HepG2 (cell line): ENCODE results near the gene FSCN2. TPM values are rescaled to one million over a fixed set of nuclear protein-coding genes. Genes with fewer than 3 reads are reported as not detected.

Experiments used
- ATAC-seq: fragments of 200-7000 bp; cut with Tn5 transposase; 3 replicates; pipeline ENCODE4 v1.9.1; 2020; ENCODE audit warnings: mild to moderate bottlenecking, moderate library complexity
- BruUV-seq: library from RNA; stranded (reverse); fragments of 400-500 nt; replicated peaks from 2 replicates; lab custom pipeline; 2021; lab: Mats Ljungman, UMichigan
- CTCF ChIA-PET: fragments of 300-600 bp; formaldehyde crosslinking; extraction: SDS; loops from one replicate; lab custom pipeline; 2021; ENCODE audit warnings: low total read pairs, inconsistent platforms, low intra/inter-chr PET ratio; lab: Yijun Ruan, JAX
- POLR2A ChIA-PET: fragments of 350-600 bp; sonication (Branson Sonifier 250); formaldehyde crosslinking; loops from one replicate; lab custom pipeline; 2020; ENCODE audit warnings: antibody characterized with exemption, inconsistent platforms; lab: Yijun Ruan, JAX
- DNase-seq: peaks from one replicate; pipeline ENCODE4 v3.0.0-alpha.2; 2015; ENCODE audit warnings: low spot score
- FAIRE-seq: peaks from 3 replicates; lab custom pipeline; 2011; peaks lifted over from hg19 to GRCh38; lab: Jason Lieb, UNC
- H2AFZ ChIP-seq: one replicate; pipeline ENCODE4 v1.6.1; 2011; ENCODE audit warnings: low read length, inconsistent platforms
- H3K27ac ChIP-seq: fragments of 300-600 bp; 3 replicates; pipeline ENCODE4 v1.8.0; 2011; ENCODE audit warnings: mixed run types, mild to moderate bottlenecking, mixed read lengths, low read length, inconsistent platforms; ENCODE audit not compliant: insufficient read depth; ENCODE audit errors: extremely low read length
- H3K27me3 ChIP-seq, 2 experiments: fragments of 200-600 bp in 1 of 2; 2 replicates in 1 of 2; 3 replicates in 1 of 2; pipeline versions ENCODE4 v1.6.0 to v1.8.0; 2011; ENCODE audit warnings: low read length in 2 of 2, mild to moderate bottlenecking in 2 of 2, moderate library complexity in 2 of 2, inconsistent platforms in 1 of 2; ENCODE audit not compliant: insufficient read depth in 2 of 2, control insufficient read depth in 1 of 2
- H3K36me3 ChIP-seq, 2 experiments: fragments of 200-600 bp in 1 of 2; replicated peaks in 1 of 2; 2 replicates in 1 of 2; 3 replicates in 1 of 2; pipeline versions ENCODE4 v1.5.1 to v1.8.0; 2011; ENCODE audit warnings: low read length in 2 of 2, inconsistent platforms in 1 of 2; ENCODE audit not compliant: insufficient read depth in 2 of 2, control insufficient read depth in 1 of 2
- H3K4me1 ChIP-seq: 2 replicates; pipeline ENCODE4 v1.5.1; 2012; ENCODE audit warnings: low read length, inconsistent platforms; ENCODE audit not compliant: insufficient read depth
- H3K4me2 ChIP-seq: 2 replicates; pipeline ENCODE4 v1.6.0; 2011; ENCODE audit warnings: low read depth, low read length, inconsistent platforms
- H3K4me3 ChIP-seq, 3 experiments: fragments of 200-600 bp in 1 of 3; sonication (generic), shearing (Covaris generic) in 1 of 3; replicated peaks in 1 of 3; 2 replicates each; pipeline ENCODE4 v1.5.1; 2011 to 2016; ENCODE audit warnings: low read length in 3 of 3, inconsistent platforms in 2 of 3, low read depth in 2 of 3, mild to moderate bottlenecking in 2 of 3, control low read depth in 1 of 3, mixed read lengths in 1 of 3; ENCODE audit not compliant: insufficient read depth in 1 of 3
- H3K79me2 ChIP-seq: one replicate; pipeline ENCODE4 v1.6.1; 2011; ENCODE audit warnings: low read length, inconsistent platforms; ENCODE audit not compliant: insufficient read depth
- H3K9ac ChIP-seq: 2 replicates; pipeline ENCODE4 v1.6.0; 2011; ENCODE audit warnings: mild to moderate bottlenecking, low read depth, low read length, inconsistent platforms; ENCODE audit not compliant: insufficient read depth
- H3K9me3 ChIP-seq: 2 replicates; pipeline ENCODE4 v1.5.1; 2012; ENCODE audit warnings: mild to moderate bottlenecking, low read length
- H4K20me1 ChIP-seq: 2 replicates; pipeline ENCODE4 v1.6.0; 2011; ENCODE audit warnings: inconsistent platforms, mild to moderate bottlenecking, low read length, moderate library complexity; ENCODE audit not compliant: insufficient read depth
- GTF3A ChIP-seq: sonication (generic); formaldehyde crosslinking; conservative IDR thresholded peaks from 2 replicates; pipeline ENCODE4 v1.4.0; 2020; ENCODE audit warnings: mild to moderate bottlenecking, missing genetic modification reagents
- PTBP1 ChIP-seq: fragments of 200-400 bp; formaldehyde crosslinking; IDR thresholded peaks from 2 replicates; pipeline ENCODE4 v1.6.1; 2018; ENCODE audit warnings: low read length, low read depth; ENCODE audit not compliant: poor library complexity, severe bottlenecking
- ZFAT ChIP-seq: sonication (generic); formaldehyde crosslinking; conservative IDR thresholded peaks from 2 replicates; pipeline ENCODE4 v1.8.1; 2023; ENCODE audit warnings: missing genetic modification reagents, inconsistent platforms
- ZNF12 ChIP-seq: sonication (generic); formaldehyde crosslinking; IDR thresholded peaks from 2 replicates; pipeline ENCODE4 v1.5.0; 2020; ENCODE audit warnings: missing genetic modification reagents
- ZNF124 ChIP-seq: sonication (generic); formaldehyde crosslinking; IDR thresholded peaks from 2 replicates; pipeline ENCODE4 v1.4.0; 2020; ENCODE audit warnings: missing genetic modification reagents
- ZNF550 ChIP-seq: sonication (generic); formaldehyde crosslinking; IDR thresholded peaks from 2 replicates; pipeline ENCODE4 v1.4.0; 2020; ENCODE audit warnings: mild to moderate bottlenecking, missing genetic modification reagents, borderline replicate concordance
- ZNF652 ChIP-seq: IDR thresholded peaks from 2 replicates; pipeline ENCODE4 v1.6.1; 2016; ENCODE audit warnings: low read depth, borderline replicate concordance
- ZNF746 ChIP-seq: sonication (generic); formaldehyde crosslinking; IDR thresholded peaks from 2 replicates; pipeline ENCODE4 v1.8.0; 2022; ENCODE audit warnings: mild to moderate bottlenecking, missing genetic modification reagents
- ZSCAN20 ChIP-seq: sonication (generic); formaldehyde crosslinking; IDR thresholded peaks from 2 replicates; pipeline ENCODE4 v1.4.0; 2020; ENCODE audit warnings: missing genetic modification reagents, mild to moderate bottlenecking, borderline replicate concordance
- WGBS: methylation state at CpG from one replicate; pipeline ENCODE4 v1.1.6; 2017; ENCODE audit warnings: low lambda C conversion rate; 5-methylcytosine and 5-hydroxymethylcytosine counted together
- in situ Hi-C: cut with HindIII; loops from 2 replicates; pipeline ENCODE4 v1.10.0; 2017; ENCODE audit warnings: low pct_unique_long_range_greater_than_20kb; ENCODE audit not compliant: extremely low pct_ligation_motif_present
- intact Hi-C: fragments of 100-400 bp; cut with micrococcal nuclease; formaldehyde crosslinking; loops from one replicate; pipeline ENCODE4 v1.10.0; 2022; ENCODE audit not compliant: unreplicated experiment
- polyA plus RNA-seq, 8 experiments: library from polyadenylated mRNA; depleted of rRNA in 3 of 8; stranded (reverse) in 7 of 8; unstranded in 1 of 8; fragments of >200 nt; fragmentation: Illumina TruSeq in 4 of 8; extraction: Trizol in 4 of 8; gene quantifications; 2 replicates each; pipeline versions ENCODE4 v1.2.1 to v1.2.3, GENCODE V29; 2011 to 2016; ENCODE audit warnings: low read depth in 4 of 8, missing spikeins in 1 of 8, mixed read lengths in 1 of 8; ENCODE audit not compliant: insufficient read depth in 1 of 8
- total RNA-seq, 5 experiments: library from RNA; depleted of rRNA; stranded (reverse); fragments of >200 nt; fragmentation: Illumina TruSeq; extraction: Trizol; gene quantifications; 2 replicates each; pipeline ENCODE4 v1.2.3, GENCODE V29; 2016; ENCODE audit warnings: low read depth in 1 of 5
- TF ChIP-seq, protein P1 (sequence below): sonication (generic); formaldehyde crosslinking; IDR thresholded peaks from 2 replicates; pipeline ENCODE4 v1.5.1; 2020; ENCODE audit warnings: mild to moderate bottlenecking, missing genetic modification reagents, borderline replicate concordance
- TF ChIP-seq, protein P2 (sequence below): sonication (generic); formaldehyde crosslinking; IDR thresholded peaks from 2 replicates; pipeline ENCODE4 v1.8.0; 2022; ENCODE audit warnings: low read depth, missing genetic modification reagents
- TF ChIP-seq, protein P3 (sequence below): IDR thresholded peaks from 2 replicates; pipeline ENCODE4 v1.6.1; 2016; ENCODE audit warnings: missing compliant biosample characterization, missing genetic modification reagents, borderline replicate concordance

FSCN2 gene
- total and polyA plus RNA-seq, 2 of the 13 experiments (the other 11 are each of a cell fraction or from before 2014, with no cell fraction given), result 0.09 TPM; not detected in 1

DNA sequence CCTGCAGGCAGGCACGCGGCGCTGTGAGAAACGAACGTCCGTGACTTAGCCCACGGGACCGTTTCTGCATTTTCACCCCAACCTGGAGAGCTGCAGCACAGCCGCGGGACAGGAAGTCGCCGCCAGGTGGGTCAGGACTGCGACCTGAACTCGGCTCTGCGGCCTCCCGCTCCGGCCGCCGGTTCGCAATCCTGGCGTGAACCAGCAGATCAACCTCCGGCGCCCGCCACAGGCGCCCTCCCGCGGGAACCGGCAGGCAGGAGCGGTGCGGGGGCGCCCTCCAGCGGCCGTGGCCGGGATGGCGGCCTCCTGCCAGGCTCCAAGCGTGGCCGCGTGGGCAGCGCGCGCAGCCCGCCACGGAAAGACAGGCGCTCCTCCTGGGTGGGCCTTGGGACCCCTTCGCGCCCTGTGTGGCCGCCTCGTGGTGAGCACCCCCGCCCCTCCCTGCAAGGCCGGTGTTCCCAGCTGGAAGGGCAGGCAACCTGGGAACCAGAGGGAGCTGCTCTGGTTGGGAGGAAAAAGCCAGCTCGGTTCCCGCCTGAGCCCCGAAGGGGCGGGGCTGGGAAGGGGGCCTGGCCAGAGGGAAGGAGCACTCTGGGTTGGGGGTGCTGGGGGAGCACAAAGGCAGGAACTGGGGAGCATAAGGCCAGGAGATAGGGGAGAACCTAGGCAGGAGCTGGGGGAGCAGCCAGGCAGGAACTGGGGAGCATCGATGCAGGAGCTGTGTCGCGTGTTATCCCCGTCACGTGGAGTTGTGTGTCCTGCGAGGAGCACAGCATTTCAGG lies 43.8 kb upstream of the FSCN2 start:
- Histone ChIP-seq H3K79me2 (no peaks in the 10 kb centered on the region), H3K36me3 (no peaks in the 10 kb centered on the region), H3K4me3 (peak overlapping the region in 2 of 3 experiments; percentile 44 to 62; a peak in 3 of 6 replicates), H2AFZ (no peak overlapping the region), H3K4me2 (peak overlapping the region; percentile 72), H3K27ac (no peak overlapping the region), H4K20me1 (no peaks in the 10 kb centered on the region), H3K9ac (peak overlapping the region; percentile 35), H3K9me3 (no peaks in the 10 kb centered on the region), H3K27me3 (peaks cover 5 to 39% of the 10 kb centered on the region in 2 experiments; a peak in 4 of 5 replicates), H3K4me1 (peaks cover 62% of the 10 kb centered on the region)
- ATAC-seq (peak; percentile 73), FAIRE-seq (peak; percentile 63), DNase-seq (peak; percentile 76)
- ChIA-PET CTCF (interaction anchor here (1.2 to 1.5 kb wide), 5 partner anchors 44 to 231 kb away, joined by 6 to 17 read pairs (median 6); no protein-coding TSS in a partner anchor), POLR2A (interaction anchor here (0.6 to 1.6 kb wide), 10 partner anchors 24 to 246 kb away, joined by 3 to 6 read pairs (median 3); partner anchors contain the start of genes ACTG1 and TEPSIN)
- in situ Hi-C loops (loop anchor here (5.0 kb wide), 2 partner anchors 182 to 227 kb away; no protein-coding TSS in a partner anchor), intact Hi-C loops (loop anchor here (1.0 to 5.0 kb wide), 3 partner anchors 82 to 231 kb away; partner anchors contain the start of gene SLC38A10)
- no TSS peak for BruUV-seq
- 16% methylated on average over 21 of the region's 60 CpGs for WGBS
- TF ChIP-seq, protein P1, sequence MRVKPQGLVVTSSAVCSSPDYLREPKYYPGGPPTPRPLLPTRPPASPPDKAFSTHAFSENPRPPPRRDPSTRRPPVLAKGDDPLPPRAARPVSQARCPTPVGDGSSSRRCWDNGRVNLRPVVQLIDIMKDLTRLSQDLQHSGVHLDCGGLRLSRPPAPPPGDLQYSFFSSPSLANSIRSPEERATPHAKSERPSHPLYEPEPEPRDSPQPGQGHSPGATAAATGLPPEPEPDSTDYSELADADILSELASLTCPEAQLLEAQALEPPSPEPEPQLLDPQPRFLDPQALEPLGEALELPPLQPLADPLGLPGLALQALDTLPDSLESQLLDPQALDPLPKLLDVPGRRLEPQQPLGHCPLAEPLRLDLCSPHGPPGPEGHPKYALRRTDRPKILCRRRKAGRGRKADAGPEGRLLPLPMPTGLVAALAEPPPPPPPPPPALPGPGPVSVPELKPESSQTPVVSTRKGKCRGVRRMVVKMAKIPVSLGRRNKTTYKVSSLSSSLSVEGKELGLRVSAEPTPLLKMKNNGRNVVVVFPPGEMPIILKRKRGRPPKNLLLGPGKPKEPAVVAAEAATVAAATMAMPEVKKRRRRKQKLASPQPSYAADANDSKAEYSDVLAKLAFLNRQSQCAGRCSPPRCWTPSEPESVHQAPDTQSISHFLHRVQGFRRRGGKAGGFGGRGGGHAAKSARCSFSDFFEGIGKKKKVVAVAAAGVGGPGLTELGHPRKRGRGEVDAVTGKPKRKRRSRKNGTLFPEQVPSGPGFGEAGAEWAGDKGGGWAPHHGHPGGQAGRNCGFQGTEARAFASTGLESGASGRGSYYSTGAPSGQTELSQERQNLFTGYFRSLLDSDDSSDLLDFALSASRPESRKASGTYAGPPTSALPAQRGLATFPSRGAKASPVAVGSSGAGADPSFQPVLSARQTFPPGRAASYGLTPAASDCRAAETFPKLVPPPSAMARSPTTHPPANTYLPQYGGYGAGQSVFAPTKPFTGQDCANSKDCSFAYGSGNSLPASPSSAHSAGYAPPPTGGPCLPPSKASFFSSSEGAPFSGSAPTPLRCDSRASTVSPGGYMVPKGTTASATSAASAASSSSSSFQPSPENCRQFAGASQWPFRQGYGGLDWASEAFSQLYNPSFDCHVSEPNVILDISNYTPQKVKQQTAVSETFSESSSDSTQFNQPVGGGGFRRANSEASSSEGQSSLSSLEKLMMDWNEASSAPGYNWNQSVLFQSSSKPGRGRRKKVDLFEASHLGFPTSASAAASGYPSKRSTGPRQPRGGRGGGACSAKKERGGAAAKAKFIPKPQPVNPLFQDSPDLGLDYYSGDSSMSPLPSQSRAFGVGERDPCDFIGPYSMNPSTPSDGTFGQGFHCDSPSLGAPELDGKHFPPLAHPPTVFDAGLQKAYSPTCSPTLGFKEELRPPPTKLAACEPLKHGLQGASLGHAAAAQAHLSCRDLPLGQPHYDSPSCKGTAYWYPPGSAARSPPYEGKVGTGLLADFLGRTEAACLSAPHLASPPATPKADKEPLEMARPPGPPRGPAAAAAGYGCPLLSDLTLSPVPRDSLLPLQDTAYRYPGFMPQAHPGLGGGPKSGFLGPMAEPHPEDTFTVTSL (CRISPR knock-in tag), result no peak
- peak; percentile 68; the same call in 1 of the 2 replicates for TF ChIP-seq ZSCAN20 (CRISPR knock-in tag)
- 0 out of 2 replicates have a peak, but pooled peaks have one; percentile 32 for TF ChIP-seq ZNF550 (CRISPR knock-in tag)
- TF ChIP-seq GTF3A (CRISPR knock-in tag), result no peak; the same call in 1 of the 2 replicates
- TF ChIP-seq PTBP1, result no peak
- TF ChIP-seq ZNF652 (CRISPR knock-in tag), result no peak; the same call in 1 of the 2 replicates
- no peak for TF ChIP-seq ZNF124 (CRISPR knock-in tag)
- peak; percentile 69; the same call in 1 of the 2 replicates for TF ChIP-seq ZNF746 (CRISPR knock-in tag)
- no peak for TF ChIP-seq ZFAT (CRISPR knock-in tag)
- no peak; the same call in 1 of the 2 replicates for TF ChIP-seq ZNF12 (CRISPR knock-in tag)
- TF ChIP-seq, protein P2, sequence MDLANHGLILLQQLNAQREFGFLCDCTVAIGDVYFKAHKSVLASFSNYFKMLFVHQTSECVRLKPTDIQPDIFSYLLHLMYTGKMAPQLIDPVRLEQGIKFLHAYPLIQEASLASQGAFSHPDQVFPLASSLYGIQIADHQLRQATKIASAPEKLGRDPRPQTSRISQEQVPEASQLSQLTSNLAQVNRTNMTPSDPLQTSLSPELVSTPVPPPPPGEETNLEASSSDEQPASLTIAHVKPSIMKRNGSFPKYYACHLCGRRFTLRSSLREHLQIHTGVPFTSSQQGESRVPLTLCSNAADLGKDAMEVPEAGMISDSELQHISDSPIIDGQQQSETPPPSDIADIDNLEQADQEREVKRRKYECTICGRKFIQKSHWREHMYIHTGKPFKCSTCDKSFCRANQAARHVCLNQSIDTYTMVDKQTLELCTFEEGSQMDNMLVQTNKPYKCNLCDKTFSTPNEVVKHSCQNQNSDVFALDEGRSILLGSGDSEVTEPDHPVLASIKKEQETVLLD (CRISPR knock-in tag), result 0 out of 2 replicates have a peak, but pooled peaks have one; percentile 53
- TF ChIP-seq, protein P3, sequence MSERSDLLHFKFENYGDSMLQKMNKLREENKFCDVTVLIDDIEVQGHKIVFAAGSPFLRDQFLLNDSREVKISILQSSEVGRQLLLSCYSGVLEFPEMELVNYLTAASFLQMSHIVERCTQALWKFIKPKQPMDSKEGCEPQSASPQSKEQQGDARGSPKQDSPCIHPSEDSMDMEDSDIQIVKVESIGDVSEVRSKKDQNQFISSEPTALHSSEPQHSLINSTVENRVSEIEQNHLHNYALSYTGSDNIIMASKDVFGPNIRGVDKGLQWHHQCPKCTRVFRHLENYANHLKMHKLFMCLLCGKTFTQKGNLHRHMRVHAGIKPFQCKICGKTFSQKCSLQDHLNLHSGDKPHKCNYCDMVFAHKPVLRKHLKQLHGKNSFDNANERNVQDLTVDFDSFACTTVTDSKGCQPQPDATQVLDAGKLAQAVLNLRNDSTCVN, result 0 out of 2 replicates have a peak, but pooled peaks have one; percentile 41
